GM12878 (cell line): Measurements from ENCODE around the gene NECTIN1. TPM values are rescaled to one million over a fixed set of nuclear protein-coding genes. Genes with fewer than 3 reads are reported as not detected.

Experiments used
- ATAC-seq: fragments of 200-7000 bp; cut with Tn5 transposase; 3 replicates; pipeline ENCODE4 v1.9.1; 2020; ENCODE audit warnings: mild to moderate bottlenecking, moderate library complexity
- BruUV-seq: library from RNA; stranded (reverse); fragments of 400-500 nt; replicated peaks from 2 replicates; lab custom pipeline; 2021; lab: Mats Ljungman, UMichigan
- CTCF ChIA-PET: fragments of 300-600 bp; sonication (Branson Sonifier 250); formaldehyde crosslinking; extraction: SDS; loops from one replicate; lab custom pipeline; 2021; ENCODE audit warnings: inconsistent platforms; lab: Yijun Ruan, JAX
- POLR2A ChIA-PET: fragments of 350-600 bp; formaldehyde crosslinking; extraction: SDS; loops from one replicate; lab custom pipeline; 2021; ENCODE audit warnings: inconsistent platforms; lab: Charles Lee
- RAD21 ChIA-PET: fragments of 300-600 bp; sonication (Branson Sonifier 250); formaldehyde crosslinking; loops from one replicate; lab custom pipeline; 2023; ENCODE audit warnings: antibody characterized with exemption; ENCODE audit not compliant: unreplicated experiment; lab: Charles Lee
- SMC1A ChIA-PET: fragments of 300-600 bp; sonication (Branson Sonifier 250); formaldehyde crosslinking; loops from one replicate; lab custom pipeline; 2023; ENCODE audit not compliant: unreplicated experiment, uncharacterized antibody; lab: Charles Lee
- DNase-seq: peaks from one replicate; pipeline ENCODE4 v3.0.0-alpha.2; 2011; ENCODE audit warnings: low read depth, low spot score
- FAIRE-seq: peaks from 3 replicates; lab custom pipeline; 2011; peaks lifted over from hg19 to GRCh38; lab: Jason Lieb, UNC
- H2AFZ ChIP-seq: 2 replicates; pipeline ENCODE4 v1.6.0; 2011; ENCODE audit warnings: low read depth, low read length, control low read depth; ENCODE audit not compliant: control insufficient read depth
- H3K27ac ChIP-seq: 2 replicates; pipeline ENCODE4 v1.5.1; 2011; ENCODE audit warnings: control low read depth; ENCODE audit not compliant: control insufficient read depth, insufficient read depth
- H3K27me3 ChIP-seq, 2 experiments: replicated peaks in 1 of 2; 2 replicates each; pipeline versions ENCODE4 v1.6.0 to v1.6.1; 2011; ENCODE audit warnings: low read length in 1 of 2; ENCODE audit not compliant: control insufficient read depth in 2 of 2, insufficient read depth in 2 of 2
- H3K36me3 ChIP-seq, 2 experiments: 2 replicates each; pipeline ENCODE4 v1.5.1; 2011; ENCODE audit warnings: low read length in 1 of 2; ENCODE audit not compliant: control insufficient read depth in 2 of 2, insufficient read depth in 2 of 2
- H3K4me1 ChIP-seq: 2 replicates; pipeline ENCODE4 v1.6.1; 2011; ENCODE audit warnings: mild to moderate bottlenecking, low read length, moderate library complexity, mixed read lengths; ENCODE audit not compliant: control insufficient read depth, insufficient read depth
- H3K4me2 ChIP-seq: 2 replicates; pipeline ENCODE4 v1.6.0; 2011; ENCODE audit warnings: control low read depth; ENCODE audit not compliant: control insufficient read depth, insufficient read depth
- H3K4me3 ChIP-seq: fragments of 200-600 bp; sonication (generic); 2 replicates; pipeline ENCODE4 v1.5.1; 2016
- H3K79me2 ChIP-seq: 2 replicates; pipeline ENCODE4 v1.6.0; 2011; ENCODE audit warnings: low read length; ENCODE audit not compliant: control insufficient read depth, insufficient read depth
- H3K9ac ChIP-seq: 2 replicates; pipeline ENCODE4 v1.8.0; 2011; ENCODE audit warnings: low read length, control low read depth, mixed read lengths; ENCODE audit not compliant: control insufficient read depth, insufficient read depth
- H3K9me3 ChIP-seq: replicated peaks from 3 replicates; pipeline ENCODE4 v1.5.1; 2011; ENCODE audit warnings: mild to moderate bottlenecking, low read length; ENCODE audit not compliant: control insufficient read depth, insufficient read depth
- H4K20me1 ChIP-seq: 2 replicates; pipeline ENCODE4 v1.6.0; 2011; ENCODE audit not compliant: control insufficient read depth, insufficient read depth
- CBFB ChIP-seq: IDR thresholded peaks from 2 replicates; pipeline ENCODE4 v1.6.1; 2016; ENCODE audit warnings: antibody characterized with exemption, low read depth
- CHD1 ChIP-seq: IDR thresholded peaks from 2 replicates; pipeline ENCODE4 v1.6.1; 2012; ENCODE audit warnings: low read depth, low read length, improper control_type of control experiment
- CHD2 ChIP-seq: IDR thresholded peaks from 2 replicates; pipeline ENCODE4 v1.6.1; 2011; ENCODE audit warnings: low read depth, low read length, improper control_type of control experiment, borderline replicate concordance
- EED ChIP-seq: sonication (generic); IDR thresholded peaks from 2 replicates; pipeline ENCODE4 v1.6.1; 2016; ENCODE audit warnings: antibody characterized with exemption, low read depth
- EZH2 ChIP-seq: IDR thresholded peaks from 2 replicates; pipeline ENCODE4 v1.6.1; 2012; ENCODE audit warnings: low read depth, mild to moderate bottlenecking, control low read depth, inconsistent platforms, low read length, borderline replicate concordance; ENCODE audit not compliant: control insufficient read depth
- IRF4 ChIP-seq: IDR thresholded peaks from 2 replicates; pipeline ENCODE4 v1.6.1; 2011; ENCODE audit warnings: low read depth, low read length
- IRF5 ChIP-seq: fragments of 450-650 bp; IDR thresholded peaks from 2 replicates; pipeline ENCODE4 v1.6.1; 2017; ENCODE audit warnings: borderline replicate concordance
- NFXL1 ChIP-seq: fragments of 450-650 bp; IDR thresholded peaks from 2 replicates; pipeline ENCODE4 v1.6.1; 2017; ENCODE audit warnings: antibody characterized with exemption, mild to moderate bottlenecking, borderline replicate concordance
- NR2C1 ChIP-seq: fragments of 450-650 bp; IDR thresholded peaks from 2 replicates; pipeline ENCODE4 v1.6.1; 2017; ENCODE audit warnings: antibody characterized with exemption, mild to moderate bottlenecking, moderate library complexity
- NR2C2 ChIP-seq: IDR thresholded peaks from 2 replicates; pipeline ENCODE4 v1.6.1; 2011; ENCODE audit warnings: borderline replicate concordance, low read depth; ENCODE audit not compliant: control insufficient read depth, insufficient read length
- PAX8 ChIP-seq: fragments of 450-650 bp; IDR thresholded peaks from 2 replicates; pipeline ENCODE4 v1.6.1; 2017; ENCODE audit warnings: mild to moderate bottlenecking, moderate library complexity
- POLR2AphosphoS5 ChIP-seq: IDR thresholded peaks from 2 replicates; pipeline ENCODE4 v1.6.1; 2011; ENCODE audit warnings: mild to moderate bottlenecking, low read length, inconsistent platforms
- SMAD5 ChIP-seq: IDR thresholded peaks from 2 replicates; pipeline ENCODE4 v1.6.1; 2016; ENCODE audit warnings: antibody characterized with exemption, low read depth
- SPI1 ChIP-seq: IDR thresholded peaks from 2 replicates; pipeline ENCODE4 v1.6.1; 2011; ENCODE audit warnings: low read depth, mild to moderate bottlenecking, low read length, moderate library complexity, borderline replicate concordance; ENCODE audit not compliant: insufficient read depth
- TAF1 ChIP-seq: IDR thresholded peaks from 2 replicates; pipeline ENCODE4 v1.6.1; 2011; ENCODE audit warnings: mild to moderate bottlenecking, low read depth, low read length, borderline replicate concordance
- TARDBP ChIP-seq: IDR thresholded peaks from 2 replicates; pipeline ENCODE4 v1.6.1; 2016; ENCODE audit warnings: borderline replicate concordance
- WRNIP1 ChIP-seq: IDR thresholded peaks from 2 replicates; pipeline ENCODE4 v1.6.1; 2011; ENCODE audit warnings: low read depth, low read length, improper control_type of control experiment, borderline replicate concordance
- ZNF217 ChIP-seq: fragments of 450-650 bp; IDR thresholded peaks from 2 replicates; pipeline ENCODE4 v1.6.1; 2017; ENCODE audit warnings: antibody characterized with exemption, mild to moderate bottlenecking
- WGBS: methylation state at CpG from one replicate; pipeline ENCODE4 v1.1.6; 2016; ENCODE audit warnings: low lambda C conversion rate; ENCODE audit not compliant: insufficient replicate concordance, insufficient coverage; ENCODE audit errors: missing lambda C conversion rate; 5-methylcytosine and 5-hydroxymethylcytosine counted together
- in situ Hi-C: fragments of 300-500 bp; cut with MboI; formaldehyde crosslinking; loops from 9 replicates; pipeline ENCODE4 v1.14.3; 2018; ENCODE audit warnings: mixed read lengths
- intact Hi-C: fragments of 100-400 bp; cut with micrococcal nuclease; formaldehyde crosslinking; loops from one replicate; pipeline ENCODE4 v1.14.2; 2022; ENCODE audit not compliant: unreplicated experiment
- polyA plus RNA-seq, 11 experiments: library from polyadenylated mRNA; depleted of rRNA in 4 of 11; unstranded in 6 of 11; stranded (reverse) in 5 of 11; fragments of >200 nt; fragmentation: Nextera tagmentation in 4 of 11; fragmentation: Illumina TruSeq in 1 of 11; extraction: Ambion mirVana in 4 of 11; extraction: Trizol in 1 of 11; gene quantifications; 1 replicate in 1 of 11; 2 replicates in 10 of 11; pipeline versions ENCODE4 v1.2.1 to v1.2.3, GENCODE V29; 2011 to 2016; ENCODE audit warnings: inconsistent platforms in 2 of 11, missing spikeins in 2 of 11, low read depth in 1 of 11
- total RNA-seq, 4 experiments: library from RNA; depleted of rRNA in 3 of 4; stranded (reverse); fragments of >200 nt in 3 of 4; fragmentation: Illumina TruSeq in 1 of 4; extraction: Trizol in 1 of 4; gene quantifications; 2 replicates each; pipeline versions ENCODE4 v1.2.1 to v1.2.3, GENCODE V29; 2013 to 2021
- TF ChIP-seq, protein P1 (sequence below): IDR thresholded peaks from 2 replicates; pipeline ENCODE4 v1.6.1; 2012; ENCODE audit warnings: low read depth, low read length, improper control_type of control experiment
- TF ChIP-seq, protein P2 (sequence below), 3 experiments: IDR thresholded peaks in 2 of 3; conservative IDR thresholded peaks in 1 of 3; 2 replicates each; pipeline ENCODE4 v1.5.1; 2011; ENCODE audit warnings: low read depth in 3 of 3, low read length in 3 of 3, mild to moderate bottlenecking in 3 of 3, control low read depth in 2 of 3, moderate library complexity in 2 of 3, inconsistent platforms in 1 of 3, mixed read lengths in 1 of 3; ENCODE audit not compliant: control insufficient read depth in 2 of 3, insufficient read depth in 1 of 3; ENCODE audit errors: extremely low read depth in 1 of 3

NECTIN1 gene
- total and polyA plus RNA-seq, 10 of the 15 experiments (the other 5 are each of a cell fraction or from before 2014, with no cell fraction given): 0.97 to 9.2 (median 2.3) TPM

DNA sequence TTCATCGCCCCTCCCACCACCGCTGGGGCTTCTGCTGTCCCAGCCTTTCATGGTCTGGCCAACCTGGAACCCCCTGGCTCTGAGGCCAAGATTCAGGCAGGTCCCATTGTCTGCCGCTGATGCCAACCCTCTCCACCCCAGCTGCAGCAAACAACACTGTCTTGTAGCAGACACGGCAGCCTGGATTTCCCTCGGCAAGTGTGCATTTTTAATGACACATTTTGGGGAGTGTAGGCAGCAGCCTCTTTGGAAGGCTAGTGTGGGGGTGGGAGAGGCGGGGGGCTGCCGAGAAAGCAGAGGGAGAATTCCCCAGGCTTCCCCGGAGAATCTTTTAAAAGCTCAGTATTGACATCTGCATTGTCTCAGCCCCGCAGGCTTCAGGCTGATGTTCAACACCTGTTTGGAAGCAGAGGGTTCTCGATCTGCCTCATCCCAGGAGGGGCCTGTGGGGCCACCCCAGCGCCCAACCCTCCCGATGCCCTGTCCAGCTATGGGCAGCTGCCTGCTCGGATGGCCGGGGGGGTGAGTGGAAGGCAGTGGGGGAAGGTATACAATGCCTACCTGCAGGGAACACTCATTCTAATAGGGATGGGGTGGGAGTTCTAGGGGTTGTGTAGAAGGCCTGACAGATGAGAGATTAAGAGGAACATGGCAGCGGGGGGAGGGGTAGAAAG lies 41.5 kb downstream of the NECTIN1 start:
- POLR2A ChIA-PET: interaction anchor here (0.6 to 1.2 kb wide), 2 partner anchors 12 to 64 kb away, joined by 4 read pairs; no protein-coding TSS in a partner anchor
- no peaks in the 10 kb centered on the region for H3K27me3 ChIP-seq
- 41% methylated on average over 14 of the region's 15 CpGs for WGBS
- H3K27ac ChIP-seq: no peak overlapping the region
- H3K4me1 ChIP-seq: peaks cover 16% of the 10 kb centered on the region
- intact Hi-C loops: no loop called here
- DNase-seq: no peak
- H3K79me2 ChIP-seq: no peaks in the 10 kb centered on the region
- H3K9me3 ChIP-seq: no peaks in the 10 kb centered on the region
- H3K4me3 ChIP-seq: no peak overlapping the region
- SMC1A ChIA-PET: no interaction called here
- in situ Hi-C loops: no loop called here
- no peaks in the 10 kb centered on the region; a peak in 1 of 4 replicates for H3K36me3 ChIP-seq
- RAD21 ChIA-PET: interaction anchor here (1.9 kb wide), 1 partner anchor 42 kb away, joined by 4 read pairs; the partner anchor contains the start of gene NECTIN1
- no TSS peak for BruUV-seq
- H3K9ac ChIP-seq: no peak overlapping the region
- TF ChIP-seq NFXL1 (no peak), EZH2 (no peak), CHD2 (no peak), SPI1 (no peak), IRF5 (no peak), EED (no peak), NR2C2 (no peak), IRF4 (no peak), ZNF217 (no peak), POLR2AphosphoS5 (no peak), WRNIP1 (no peak), SMAD5 (no peak), CHD1 (no peak), CBFB (no peak), NR2C1 (no peak), PAX8 (no peak), TARDBP (no peak), TAF1 (no peak)
- TF ChIP-seq, protein P1, sequence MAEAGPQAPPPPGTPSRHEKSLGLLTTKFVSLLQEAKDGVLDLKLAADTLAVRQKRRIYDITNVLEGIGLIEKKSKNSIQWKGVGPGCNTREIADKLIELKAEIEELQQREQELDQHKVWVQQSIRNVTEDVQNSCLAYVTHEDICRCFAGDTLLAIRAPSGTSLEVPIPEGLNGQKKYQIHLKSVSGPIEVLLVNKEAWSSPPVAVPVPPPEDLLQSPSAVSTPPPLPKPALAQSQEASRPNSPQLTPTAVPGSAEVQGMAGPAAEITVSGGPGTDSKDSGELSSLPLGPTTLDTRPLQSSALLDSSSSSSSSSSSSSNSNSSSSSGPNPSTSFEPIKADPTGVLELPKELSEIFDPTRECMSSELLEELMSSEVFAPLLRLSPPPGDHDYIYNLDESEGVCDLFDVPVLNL: no peak
- TF ChIP-seq, protein P2, sequence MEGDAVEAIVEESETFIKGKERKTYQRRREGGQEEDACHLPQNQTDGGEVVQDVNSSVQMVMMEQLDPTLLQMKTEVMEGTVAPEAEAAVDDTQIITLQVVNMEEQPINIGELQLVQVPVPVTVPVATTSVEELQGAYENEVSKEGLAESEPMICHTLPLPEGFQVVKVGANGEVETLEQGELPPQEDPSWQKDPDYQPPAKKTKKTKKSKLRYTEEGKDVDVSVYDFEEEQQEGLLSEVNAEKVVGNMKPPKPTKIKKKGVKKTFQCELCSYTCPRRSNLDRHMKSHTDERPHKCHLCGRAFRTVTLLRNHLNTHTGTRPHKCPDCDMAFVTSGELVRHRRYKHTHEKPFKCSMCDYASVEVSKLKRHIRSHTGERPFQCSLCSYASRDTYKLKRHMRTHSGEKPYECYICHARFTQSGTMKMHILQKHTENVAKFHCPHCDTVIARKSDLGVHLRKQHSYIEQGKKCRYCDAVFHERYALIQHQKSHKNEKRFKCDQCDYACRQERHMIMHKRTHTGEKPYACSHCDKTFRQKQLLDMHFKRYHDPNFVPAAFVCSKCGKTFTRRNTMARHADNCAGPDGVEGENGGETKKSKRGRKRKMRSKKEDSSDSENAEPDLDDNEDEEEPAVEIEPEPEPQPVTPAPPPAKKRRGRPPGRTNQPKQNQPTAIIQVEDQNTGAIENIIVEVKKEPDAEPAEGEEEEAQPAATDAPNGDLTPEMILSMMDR (IDR thresholded peaks at IDR 0.05 in 2 of 3, conservative IDR thresholded peaks at IDR 0.05 in 1 of 3; ENCODE audit: control insufficient read depth in 2 of 3, extremely low read depth in 1 of 3, insufficient read depth in 1 of 3, low read depth in 3 of 3, low read length in 3 of 3): no peak
- ATAC-seq: no peak
- CTCF ChIA-PET: interaction anchor here (1.0 to 1.3 kb wide), 3 partner anchors 12 to 45 kb away, joined by 3 to 4 read pairs (median 3); partner anchors contain the start of gene NECTIN1
- no peaks in the 10 kb centered on the region for H4K20me1 ChIP-seq
- no peak for FAIRE-seq
- H2AFZ ChIP-seq: no peak overlapping the region
- no peak overlapping the region for H3K4me2 ChIP-seq
